ENCODE results near the gene NAA40.

The NAA40 gene

GRCh38 chr11:64000026-64000739 is 61.4 kb downstream of the NAA40 start:
- H3K4me3 ChIP-seq (ENCODE audit: low read depth, low read length) = peak overlapping the region; percentile 36
- DNase-seq (ENCODE audit: low read depth, low spot score) = no peak
- peak; percentile 86 for TF ChIP-seq CTCF (IDR thresholded peaks at IDR 0.05; ENCODE audit: insufficient read depth, low read length, missing control alignments)
- POLR2A ChIA-PET = interaction anchor here (0.7 to 1.9 kb wide), 3 partner anchors 148 to 185 kb away, joined by 3 to 6 read pairs (median 3); no protein-coding TSS in a partner anchor
- CTCF ChIA-PET = interaction anchor here (0.7 to 13.1 kb wide), 39 partner anchors 9 to 733 kb away, joined by 3 to 591 read pairs (median 5); partner anchors contain the start of genes MACROD1, MARK2, OTUB1 and PRDX5

GRCh38 chr11:64000740-64001483 is 62.1 kb downstream of the NAA40 start:
- DNase-seq (ENCODE audit: low read depth, low spot score) = no peak
- CTCF ChIA-PET = interaction anchor here (0.7 to 13.1 kb wide), 39 partner anchors 8 to 317 kb away, joined by 3 to 591 read pairs (median 5); partner anchors contain the start of genes MACROD1, MARK2, OTUB1 and PRDX5
- POLR2A ChIA-PET = interaction anchor here (0.7 to 1.9 kb wide), 3 partner anchors 147 to 184 kb away, joined by 3 to 6 read pairs (median 3); no protein-coding TSS in a partner anchor
- TF ChIP-seq CTCF (IDR thresholded peaks at IDR 0.05; ENCODE audit: insufficient read depth, low read length, missing control alignments) = no peak
- peak overlapping the region; percentile 36 for H3K4me3 ChIP-seq (ENCODE audit: low read depth, low read length)

GRCh38 chr11:64001484-64002420 is 63.0 kb downstream of the NAA40 start:
- ChIA-PET POLR2A (interaction anchor here (0.6 kb wide), 1 partner anchor 346 kb away, joined by 3 read pairs; no protein-coding TSS in a partner anchor), CTCF (interaction anchor here (0.7 to 13.1 kb wide), 21 partner anchors 11 to 316 kb away, joined by 3 to 591 read pairs (median 6); partner anchors contain the start of genes MARK2, OTUB1 and PRDX5)
- DNase-seq (ENCODE audit: low read depth, low spot score) = no peak
- no peak for TF ChIP-seq CTCF (IDR thresholded peaks at IDR 0.05; ENCODE audit: insufficient read depth, low read length, missing control alignments)
- H3K4me3 ChIP-seq (ENCODE audit: low read depth, low read length) = no peak overlapping the region

DNA sequence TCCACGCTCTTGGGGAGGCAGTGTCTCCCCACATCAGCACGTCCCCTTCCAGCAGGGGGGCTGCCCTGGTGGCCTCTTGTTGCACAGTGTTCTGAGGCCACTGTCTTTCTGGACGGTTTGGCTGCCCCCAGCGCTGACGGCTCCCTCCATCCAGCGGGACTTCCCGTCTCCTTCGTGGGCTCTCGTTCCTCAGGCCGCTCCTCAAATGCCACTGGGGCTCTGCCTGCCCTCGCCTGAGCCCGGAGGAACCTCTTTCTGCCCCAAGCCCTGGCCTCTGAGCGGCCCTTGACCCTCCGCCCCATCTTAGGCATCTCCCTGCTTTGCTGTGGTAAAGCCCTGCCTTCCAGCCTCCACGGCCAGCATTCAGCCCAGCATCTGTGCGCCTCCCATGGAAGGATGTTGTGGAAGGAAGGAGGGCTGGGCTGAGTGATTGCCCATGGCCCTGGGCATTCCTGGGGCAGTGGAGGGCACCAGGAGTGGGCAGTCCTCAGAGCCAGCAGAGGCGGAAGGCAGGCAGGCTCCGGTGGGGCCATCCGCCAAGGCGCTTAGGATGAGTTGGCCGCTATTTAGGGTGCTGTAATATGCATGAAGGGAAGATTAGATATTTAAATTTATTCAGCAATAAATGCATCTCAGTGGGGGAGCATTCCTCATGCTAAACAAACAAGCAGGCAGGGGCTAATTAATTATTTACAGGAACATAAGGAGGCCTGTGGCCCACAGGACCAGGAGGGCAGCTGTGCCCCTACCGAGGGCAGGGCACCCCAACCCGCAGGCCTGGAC is 65.2 kb downstream of the NAA40 start:
- CTCF ChIA-PET = interaction anchor here (4.5 to 13.1 kb wide), 2 partner anchors 23 to 145 kb away, joined by 45 to 591 read pairs; no protein-coding TSS in a partner anchor
- TF ChIP-seq CTCF (IDR thresholded peaks at IDR 0.05; ENCODE audit: insufficient read depth, low read length, missing control alignments) = no peak
- no peak for DNase-seq (ENCODE audit: low read depth, low spot score)
- POLR2A ChIA-PET = no interaction called here
- no peak overlapping the region for H3K4me3 ChIP-seq (ENCODE audit: low read depth, low read length)

DNA sequence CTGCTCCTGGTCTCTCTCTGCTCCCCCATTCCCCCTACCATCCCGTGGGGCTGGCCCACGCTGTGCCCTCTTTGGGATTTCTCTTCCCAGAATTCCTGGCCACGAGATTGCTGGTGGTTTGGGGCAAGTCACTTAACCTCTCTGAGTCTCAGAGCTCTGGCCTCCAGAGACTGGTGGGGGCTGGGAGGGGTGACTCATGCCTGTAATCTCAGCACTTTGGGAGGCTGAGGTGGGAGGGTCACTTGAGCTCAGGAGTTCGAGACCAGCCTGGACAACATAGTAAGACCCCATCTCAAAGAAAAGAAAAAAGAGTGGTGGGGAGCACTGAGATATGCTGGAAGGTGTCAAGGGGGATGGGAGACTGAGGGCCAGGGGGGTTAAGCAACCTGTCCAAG is 65.8 kb downstream of the NAA40 start:
- CTCF ChIA-PET = interaction anchor here (13.1 kb wide), 1 partner anchor 144 kb away, joined by 591 read pairs; no protein-coding TSS in a partner anchor
- TF ChIP-seq CTCF (IDR thresholded peaks at IDR 0.05; ENCODE audit: insufficient read depth, low read length, missing control alignments) = no peak
- POLR2A ChIA-PET = no interaction called here
- no peak overlapping the region for H3K4me3 ChIP-seq (ENCODE audit: low read depth, low read length)
- no peak for DNase-seq (ENCODE audit: low read depth, low spot score)

Measured in AG04449 (cell line).